GM18868 (cell line): ENCODE data around the gene TMEM256.
"Not testable (repeated sequence)": the region's sequence is repeated elsewhere in the genome, so short reads cannot be mapped to it uniquely, and the experiment has no call there.

ENCODE experiments used
- ATAC-seq: cut with Tn5 transposase; IDR thresholded peaks from one replicate; pipeline ENCODE4 v1.9.1; 2021; ENCODE audit warnings: mild to moderate bottlenecking, moderate library complexity; ENCODE audit not compliant: unreplicated experiment

Gene TMEM256

GRCh38 chr17:7384489-7385081, 19.3 kb downstream of the TMEM256 start:
- ATAC-seq = no peak

- peak; percentile 74 for ATAC-seq
Measured at GRCh38 chr17:7383742-7384488, 20.0 kb downstream of the TMEM256 start.

GRCh38 chr17:7383371-7383741, 20.5 kb downstream of the TMEM256 start:
- no peak for ATAC-seq

- no peak for ATAC-seq
Measured at GRCh38 chr17:7382901-7383300, 21.0 kb downstream of the TMEM256 start.

GRCh38 chr17:7380855-7381683, 22.8 kb downstream of the TMEM256 start, which contains the start of gene TNK1:
TSS of gene TNK1 (plus strand) at chr17:7381089. CDS start at chr17:7382927, 1,838 bp downstream.
- no peak for ATAC-seq

GRCh38 chr17:7380321-7380720, 23.6 kb downstream of the TMEM256 start:
- no peak for ATAC-seq

GRCh38 chr17:7379134-7379533, 24.8 kb downstream of the TMEM256 start:
- no peak for ATAC-seq

GRCh38 chr17:7374353-7374752, 29.5 kb downstream of the TMEM256 start:
- ATAC-seq = no peak

GRCh38 chr17:7370853-7371252, 33.0 kb downstream of the TMEM256 start:
- no peak for ATAC-seq

- no peak for ATAC-seq
Measured at GRCh38 chr17:7369825-7370224, 34.1 kb downstream of the TMEM256 start.

GRCh38 chr17:7368599-7368994, 35.3 kb downstream of the TMEM256 start:
- not testable (repeated sequence) for ATAC-seq

- no peak for ATAC-seq
Measured at GRCh38 chr17:7367918-7368598, 35.8 kb downstream of the TMEM256 start.

- no peak for ATAC-seq
Measured at GRCh38 chr17:7367083-7367482, 36.8 kb downstream of the TMEM256 start.

- not testable (repeated sequence) for ATAC-seq
Measured at GRCh38 chr17:7365963-7366362, 37.9 kb downstream of the TMEM256 start.

- ATAC-seq = no peak
Measured at GRCh38 chr17:7363311-7363710, 40.6 kb downstream of the TMEM256 start.

GRCh38 chr17:7361906-7362305, 42.0 kb downstream of the TMEM256 start:
- ATAC-seq = no peak

GRCh38 chr17:7357381-7357780, 46.5 kb downstream of the TMEM256 start:
- no peak for ATAC-seq

GRCh38 chr17:7356756-7357155, 47.1 kb downstream of the TMEM256 start:
- ATAC-seq = no peak

- no peak for ATAC-seq
Measured at GRCh38 chr17:7356072-7356549, 47.8 kb downstream of the TMEM256 start.

GRCh38 chr17:7355573-7355972, 48.3 kb downstream of the TMEM256 start:
- no peak for ATAC-seq

- no peak for ATAC-seq
Measured at GRCh38 chr17:7355053-7355452, 48.8 kb downstream of the TMEM256 start, which contains the start of gene TMEM95. TSS of gene TMEM95 (plus strand) at chr17:7355156. CDS start at chr17:7355205, 49 bp downstream.
